Measurements from ENCODE around the gene ACAA2. TPM values are rescaled to one million over a fixed set of nuclear protein-coding genes. Genes with fewer than 3 reads are reported as not detected.

Gene ACAA2
- total RNA-seq, 1 donor from 2014 or later, result 50.6 TPM

GRCh38 chr18:49745045-49746014 is 68.0 kb downstream of the ACAA2 start:
- Histone ChIP-seq H3K27me3 (no peaks in the 10 kb centered on the region), H3K4me3 (no peak overlapping the region), H3K27ac (no peak overlapping the region), H3K4me1 (peaks cover 7% of the 10 kb centered on the region), H3K9me3 (no peaks in the 10 kb centered on the region), H3K36me3 (no peaks in the 10 kb centered on the region)
- intact Hi-C loops (cut with DNase I), result no loop called here
- no peak for DNase-seq (ENCODE audit: extremely low spot score in 2 of 2)
- no peak for TF ChIP-seq CTCF (IDR thresholded peaks at IDR 0.05)
- no peak for TF ChIP-seq POLR2A (IDR thresholded peaks at IDR 0.05)
- TF ChIP-seq POLR2AphosphoS5 (IDR thresholded peaks at IDR 0.05; ENCODE audit: insufficient read depth in 1 of 2, low read depth in 1 of 2), result no peak

GRCh38 chr18:49744376-49745008 is 68.8 kb downstream of the ACAA2 start:
- H3K4me1 ChIP-seq, result peaks cover 7% of the 10 kb centered on the region
- intact Hi-C loops (cut with DNase I), result no loop called here
- no peaks in the 10 kb centered on the region for H3K9me3 ChIP-seq
- no peak for DNase-seq (ENCODE audit: extremely low spot score in 2 of 2)
- TF ChIP-seq CTCF (IDR thresholded peaks at IDR 0.05) (no peak), POLR2A (IDR thresholded peaks at IDR 0.05) (no peak), POLR2AphosphoS5 (IDR thresholded peaks at IDR 0.05; ENCODE audit: insufficient read depth in 1 of 2, low read depth in 1 of 2) (no peak)
- H3K27ac ChIP-seq, result no peak overlapping the region
- H3K4me3 ChIP-seq, result no peak overlapping the region
- no peaks in the 10 kb centered on the region for H3K36me3 ChIP-seq
- no peaks in the 10 kb centered on the region for H3K27me3 ChIP-seq

GRCh38 chr18:49743117-49743567 is 70.2 kb downstream of the ACAA2 start:
- intact Hi-C loops (cut with DNase I), result no loop called here

GRCh38 chr18:49742316-49743116 is 70.8 kb downstream of the ACAA2 start:
- Histone ChIP-seq H3K36me3 (no peaks in the 10 kb centered on the region), H3K9me3 (no peaks in the 10 kb centered on the region), H3K27me3 (no peaks in the 10 kb centered on the region), H3K27ac (no peak overlapping the region), H3K4me3 (no peak overlapping the region), H3K4me1 (peaks cover 7% of the 10 kb centered on the region)
- no peak for DNase-seq (ENCODE audit: extremely low spot score in 2 of 2)
- no peak for TF ChIP-seq POLR2A (IDR thresholded peaks at IDR 0.05)
- TF ChIP-seq CTCF (IDR thresholded peaks at IDR 0.05), result no peak
- TF ChIP-seq POLR2AphosphoS5 (IDR thresholded peaks at IDR 0.05; ENCODE audit: insufficient read depth in 1 of 2, low read depth in 1 of 2), result no peak
- intact Hi-C loops (cut with DNase I), result no loop called here

More at GRCh38 chr18:49743117-49743567, 70.2 kb downstream of the ACAA2 start:
- no peak for DNase-seq (ENCODE audit: extremely low spot score in 2 of 2)
- H3K4me1 ChIP-seq, result peaks cover 7% of the 10 kb centered on the region
- H3K36me3 ChIP-seq, result no peaks in the 10 kb centered on the region
- TF ChIP-seq CTCF (IDR thresholded peaks at IDR 0.05), result no peak
- TF ChIP-seq POLR2A (IDR thresholded peaks at IDR 0.05), result no peak
- TF ChIP-seq POLR2AphosphoS5 (IDR thresholded peaks at IDR 0.05; ENCODE audit: insufficient read depth in 1 of 2, low read depth in 1 of 2), result no peak
- no peak overlapping the region for H3K27ac ChIP-seq
- no peaks in the 10 kb centered on the region for H3K9me3 ChIP-seq
- no peak overlapping the region for H3K4me3 ChIP-seq
- no peaks in the 10 kb centered on the region for H3K27me3 ChIP-seq
